H1 (cell line): ENCODE results near the gene ZRANB3. TPM values are rescaled to one million over a fixed set of nuclear protein-coding genes. Genes with fewer than 3 reads are reported as not detected.

Experiments
- CTCF ChIA-PET: fragments of 300-600 bp; sonication (Branson Sonifier 250); formaldehyde crosslinking; loops from one replicate; lab custom pipeline; 2021; ENCODE audit not compliant: partially characterized antibody; lab: Charles Lee
- POLR2A ChIA-PET: fragments of 300-600 bp; sonication (Branson Sonifier 250); formaldehyde crosslinking; loops from one replicate; lab custom pipeline; 2021; ENCODE audit warnings: inconsistent platforms; ENCODE audit not compliant: partially characterized antibody; lab: Charles Lee
- DNase-seq, 2 experiments: peaks; one replicate each; pipeline versions ENCODE4 v3.0.0 to v3.0.0-alpha.2; 2010 to 2022; ENCODE audit warnings: low spot score in 2 of 2, low read depth in 1 of 2, mixed read lengths in 1 of 2
- FAIRE-seq: peaks from 2 replicates; lab custom pipeline; 2011; peaks lifted over from hg19 to GRCh38; lab: Jason Lieb, UNC
- H2AFZ ChIP-seq: 2 replicates; pipeline ENCODE4 v1.8.1; 2012; ENCODE audit warnings: low read length, inconsistent platforms
- H2AK5ac ChIP-seq: 2 replicates; pipeline ENCODE4 v1.6.1; 2013; ENCODE audit warnings: low read depth, low read length
- H2BK120ac ChIP-seq: replicated peaks from 2 replicates; pipeline ENCODE3; 2013; ENCODE audit warnings: low read depth, low read length, inconsistent platforms
- H2BK12ac ChIP-seq: 2 replicates; pipeline ENCODE4 v1.6.1; 2013; ENCODE audit warnings: low read depth, low read length
- H2BK15ac ChIP-seq: 2 replicates; pipeline ENCODE4 v1.6.1; 2013; ENCODE audit warnings: low read length
- H2BK20ac ChIP-seq: 2 replicates; pipeline ENCODE4 v1.6.1; 2013; ENCODE audit warnings: low read length
- H2BK5ac ChIP-seq: 2 replicates; pipeline ENCODE4 v1.6.1; 2013; ENCODE audit warnings: low read depth, low read length
- H3K14ac ChIP-seq: 2 replicates; pipeline ENCODE4 v1.6.1; 2013; ENCODE audit warnings: inconsistent platforms; ENCODE audit not compliant: insufficient read length
- H3K18ac ChIP-seq: 2 replicates; pipeline ENCODE4 v1.6.1; 2013; ENCODE audit warnings: low read length; ENCODE audit errors: extremely low read depth
- H3K23ac ChIP-seq: 2 replicates; pipeline ENCODE4 v1.6.1; 2013; ENCODE audit warnings: inconsistent platforms; ENCODE audit not compliant: insufficient read length
- H3K23me2 ChIP-seq: 2 replicates; pipeline ENCODE4 v1.6.1; 2013; ENCODE audit warnings: low read depth, low read length
- H3K27ac ChIP-seq: 2 replicates; pipeline ENCODE4 v1.6.1; 2011; ENCODE audit warnings: low read depth, low read length, inconsistent platforms
- H3K27me3 ChIP-seq, 4 experiments: replicated peaks in 1 of 4; 1 replicate in 1 of 4; 2 replicates in 3 of 4; pipeline versions ENCODE4 v1.6.1 to v1.8.1; 2011 to 2013; ENCODE audit warnings: low read length in 3 of 4, mild to moderate bottlenecking in 3 of 4, inconsistent platforms in 2 of 4, mixed read lengths in 2 of 4, moderate library complexity in 1 of 4; ENCODE audit not compliant: control insufficient read depth in 3 of 4, insufficient read depth in 3 of 4; ENCODE audit errors: extremely low read depth in 1 of 4
- H3K36me3 ChIP-seq, 4 experiments: 2 replicates each; pipeline versions ENCODE4 v1.6.1 to v1.8.1; 2011 to 2013; ENCODE audit warnings: mild to moderate bottlenecking in 4 of 4, low read length in 3 of 4, moderate library complexity in 2 of 4, control low read depth in 1 of 4, inconsistent platforms in 1 of 4; ENCODE audit not compliant: insufficient read depth in 4 of 4, control insufficient read depth in 2 of 4
- H3K4ac ChIP-seq: replicated peaks from 2 replicates; pipeline ENCODE3; 2013; ENCODE audit warnings: low read length, low read depth, mixed read lengths, inconsistent platforms; ENCODE audit not compliant: insufficient read length
- H3K4me1 ChIP-seq, 4 experiments: replicated peaks in 1 of 4; 1 replicate in 1 of 4; 2 replicates in 3 of 4; pipeline versions ENCODE4 v1.6.1 to v1.8.1; 2011 to 2013; ENCODE audit warnings: low read length in 3 of 4, inconsistent platforms in 2 of 4, mixed read lengths in 1 of 4; ENCODE audit not compliant: insufficient read depth in 4 of 4, control insufficient read depth in 3 of 4
- H3K4me2 ChIP-seq, 2 experiments: 2 replicates each; pipeline versions ENCODE4 v1.6.1 to v1.8.1; 2011 to 2013; ENCODE audit warnings: low read depth in 2 of 2, low read length in 2 of 2, control low read depth in 1 of 2, inconsistent platforms in 1 of 2, mild to moderate bottlenecking in 1 of 2; ENCODE audit not compliant: insufficient read depth in 1 of 2
- H3K4me3 ChIP-seq, 4 experiments: fragments of 200-600, 300-600 bp in 1 of 4; sonication (generic), shearing (Covaris generic), sonication (Bioruptor Twin) in 1 of 4; 2 replicates each; pipeline versions ENCODE4 v1.5.1 to v1.8.1; 2011 to 2016; ENCODE audit warnings: low read length in 4 of 4, low read depth in 3 of 4, control low read depth in 2 of 4, inconsistent platforms in 2 of 4, mild to moderate bottlenecking in 2 of 4, mixed read lengths in 1 of 4, moderate library complexity in 1 of 4; ENCODE audit not compliant: insufficient read depth in 2 of 4; ENCODE audit errors: extremely low read depth in 1 of 4
- H3K56ac ChIP-seq: replicated peaks from 2 replicates; pipeline ENCODE3; 2013; ENCODE audit warnings: low read depth, mild to moderate bottlenecking, mixed read lengths, low read length, inconsistent platforms; ENCODE audit not compliant: insufficient read length
- H3K79me1 ChIP-seq: 2 replicates; pipeline ENCODE4 v1.6.1; 2013; ENCODE audit warnings: low read depth, low read length, control low read depth
- H3K79me2 ChIP-seq, 2 experiments: 2 replicates each; pipeline versions ENCODE4 v1.6.1 to v1.8.1; 2012 to 2013; ENCODE audit warnings: low read length in 2 of 2, mild to moderate bottlenecking in 2 of 2, inconsistent platforms in 1 of 2; ENCODE audit not compliant: insufficient read depth in 2 of 2, control insufficient read depth in 1 of 2
- H3K9ac ChIP-seq, 4 experiments: replicated peaks in 1 of 4; 1 replicate in 1 of 4; 2 replicates in 3 of 4; pipeline versions ENCODE4 v1.6.1 to v1.8.1; 2011 to 2013; ENCODE audit warnings: low read depth in 3 of 4, low read length in 3 of 4, control low read depth in 2 of 4, mild to moderate bottlenecking in 2 of 4, moderate library complexity in 2 of 4, inconsistent platforms in 1 of 4; ENCODE audit errors: extremely low read depth in 1 of 4
- H3K9me3 ChIP-seq, 2 experiments: 2 replicates each; pipeline versions ENCODE4 v1.6.1 to v1.8.1; 2012 to 2013; ENCODE audit warnings: mild to moderate bottlenecking in 2 of 2, moderate library complexity in 2 of 2, control low read depth in 1 of 2, inconsistent platforms in 1 of 2, low read depth in 1 of 2, low read length in 1 of 2, mixed read lengths in 1 of 2; ENCODE audit not compliant: insufficient read depth in 2 of 2
- H4K20me1 ChIP-seq, 2 experiments: replicated peaks in 1 of 2; 2 replicates each; pipeline versions ENCODE3 to v1.8.1; 2011 to 2013; ENCODE audit warnings: inconsistent platforms in 2 of 2, low read length in 2 of 2, mild to moderate bottlenecking in 1 of 2; ENCODE audit not compliant: insufficient read depth in 2 of 2, control insufficient read depth in 1 of 2
- H4K5ac ChIP-seq: 2 replicates; pipeline ENCODE4 v1.6.1; 2013; ENCODE audit warnings: low read length, low read depth, mixed read lengths, inconsistent platforms; ENCODE audit not compliant: insufficient read length
- H4K8ac ChIP-seq: 2 replicates; pipeline ENCODE4 v1.8.0; 2013; ENCODE audit warnings: mild to moderate bottlenecking, moderate library complexity, low read length, inconsistent platforms; ENCODE audit not compliant: insufficient read depth; ENCODE audit errors: extremely low read depth
- H4K91ac ChIP-seq: replicated peaks from 2 replicates; pipeline ENCODE3; 2013; ENCODE audit warnings: low read length, mixed read lengths, inconsistent platforms; ENCODE audit not compliant: insufficient read length
- ATF3 ChIP-seq: IDR thresholded peaks from 2 replicates; pipeline ENCODE4 v1.6.1; 2011; ENCODE audit warnings: low read depth, mild to moderate bottlenecking, low read length; ENCODE audit not compliant: insufficient read depth
- HDAC6 ChIP-seq: IDR thresholded peaks from one replicate; pipeline ENCODE4 v1.7.1; 2012; ENCODE audit warnings: low read depth, mild to moderate bottlenecking, inconsistent platforms, low read length, moderate library complexity
- SAP30 ChIP-seq: fragments of 300-600 bp; sonication (generic); IDR thresholded peaks from 2 replicates; pipeline ENCODE4 v1.7.1; 2012; ENCODE audit warnings: low read length, moderate library complexity, mild to moderate bottlenecking, inconsistent platforms; ENCODE audit not compliant: insufficient read depth, insufficient replicate concordance
- TCF12 ChIP-seq: IDR thresholded peaks from 2 replicates; pipeline ENCODE4 v1.6.1; 2011; ENCODE audit warnings: low read depth, mild to moderate bottlenecking, low read length
- WGBS, 2 experiments: shearing (Covaris generic) in 1 of 2; methylation state at CpG; one replicate each; pipeline versions ENCODE4 v1.1.6 to v1.1.7; 2013 to 2015; ENCODE audit warnings: low lambda C conversion rate in 2 of 2, mixed read lengths in 2 of 2, inconsistent platforms in 1 of 2, low coverage in 1 of 2, missing lambda C conversion rate in 1 of 2; ENCODE audit not compliant: insufficient replicate concordance in 2 of 2, insufficient coverage in 1 of 2, insufficient read length in 1 of 2; ENCODE audit errors: extremely low coverage in 1 of 2, missing lambda C conversion rate in 1 of 2; 5-methylcytosine and 5-hydroxymethylcytosine counted together
- polyA plus RNA-seq, 7 experiments: library from polyadenylated mRNA; depleted of rRNA in 3 of 7; stranded (reverse) in 5 of 7; unstranded in 2 of 7; fragments of >200 nt in 5 of 7; fragments of 200-250 nt in 2 of 7; gene quantifications; 1 replicate in 5 of 7; 2 replicates in 1 of 7; 4 replicates in 1 of 7; pipeline versions ENCODE4 v1.2.1 to v1.2.3, GENCODE V29; 2011 to 2013; ENCODE audit warnings: missing spikeins in 2 of 7, mixed read lengths in 2 of 7
- total RNA-seq: library from RNA; stranded (reverse); fragmentation: NEBNext Ultra II Directional; extraction: Animal tissue kit (Norgen Biotek cat#: 25700); gene quantifications from 2 replicates; pipeline ENCODE4 v1.2.1, GENCODE V29; 2021

The ZRANB3 gene
- total and polyA plus RNA-seq, 2 of the 8 experiments (the other 6 are each of a cell fraction or from before 2014, with no cell fraction given): 4.5 to 19.3 TPM

- Histone ChIP-seq H3K4me2 (no peak overlapping the region), H3K4me1 (no peaks in the 10 kb centered on the region), H3K79me1 (no peaks in the 10 kb centered on the region), H2AFZ (no peak overlapping the region), H4K5ac (no peak overlapping the region), H2BK12ac (no peak overlapping the region), H3K9ac (no peak overlapping the region), H3K4me3 (no peak overlapping the region), H2BK120ac (no peak overlapping the region), H2BK5ac (no peak overlapping the region), H3K27me3 (peaks cover 0 to 1% (median 0%) of the 10 kb centered on the region in 4 experiments; a peak in 1 of 7 replicates), H4K20me1 (no peaks in the 10 kb centered on the region), H3K9me3 (no peaks in the 10 kb centered on the region), H3K18ac (no peak overlapping the region), H3K4ac (no peak overlapping the region), H3K56ac (no peak overlapping the region), H4K8ac (no peak overlapping the region), H3K36me3 (no peaks in the 10 kb centered on the region), H3K79me2 (no peaks in the 10 kb centered on the region), H3K14ac (no peak overlapping the region), H2BK20ac (no peak overlapping the region), H2AK5ac (no peak overlapping the region), H3K23me2 (no peaks in the 10 kb centered on the region), H2BK15ac (no peak overlapping the region), H3K27ac (no peak overlapping the region), H3K23ac (no peak overlapping the region), H4K91ac (no peak overlapping the region)
- ChIA-PET CTCF (interaction anchor here (1.1 kb wide), 1 partner anchor 8 kb away, joined by 3 read pairs; no protein-coding TSS in a partner anchor), POLR2A (no interaction called here)
- FAIRE-seq (no peak), DNase-seq (no peak)
- 96% methylated on average over 2 of the region's 2 CpGs; no CpG with 5 or more reads in 1 of the 2 experiments for WGBS, 2 experiments
- TF ChIP-seq SAP30 (no peak), HDAC6 (no peak), ATF3 (no peak), TCF12 (no peak)
Observed at GRCh38 chr2:135238651-135239050, 292.4 kb downstream of the ZRANB3 start.
